Measurements from ENCODE around the gene H2BK1.

Gene H2BK1

GRCh38 chr7:151202836-151203235, 7.5 kb downstream of the H2BK1 start:
- TF ChIP-seq, protein P1, sequence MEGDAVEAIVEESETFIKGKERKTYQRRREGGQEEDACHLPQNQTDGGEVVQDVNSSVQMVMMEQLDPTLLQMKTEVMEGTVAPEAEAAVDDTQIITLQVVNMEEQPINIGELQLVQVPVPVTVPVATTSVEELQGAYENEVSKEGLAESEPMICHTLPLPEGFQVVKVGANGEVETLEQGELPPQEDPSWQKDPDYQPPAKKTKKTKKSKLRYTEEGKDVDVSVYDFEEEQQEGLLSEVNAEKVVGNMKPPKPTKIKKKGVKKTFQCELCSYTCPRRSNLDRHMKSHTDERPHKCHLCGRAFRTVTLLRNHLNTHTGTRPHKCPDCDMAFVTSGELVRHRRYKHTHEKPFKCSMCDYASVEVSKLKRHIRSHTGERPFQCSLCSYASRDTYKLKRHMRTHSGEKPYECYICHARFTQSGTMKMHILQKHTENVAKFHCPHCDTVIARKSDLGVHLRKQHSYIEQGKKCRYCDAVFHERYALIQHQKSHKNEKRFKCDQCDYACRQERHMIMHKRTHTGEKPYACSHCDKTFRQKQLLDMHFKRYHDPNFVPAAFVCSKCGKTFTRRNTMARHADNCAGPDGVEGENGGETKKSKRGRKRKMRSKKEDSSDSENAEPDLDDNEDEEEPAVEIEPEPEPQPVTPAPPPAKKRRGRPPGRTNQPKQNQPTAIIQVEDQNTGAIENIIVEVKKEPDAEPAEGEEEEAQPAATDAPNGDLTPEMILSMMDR (IDR thresholded peaks at IDR 0.05; ENCODE audit: low read depth, low read length, missing control alignments), result no peak
- DNase-seq (ENCODE audit: low read depth), result no peak
- H3K4me3 ChIP-seq (ENCODE audit: low read depth, low read length), result no peak overlapping the region

GRCh38 chr7:151201751-151202150, 8.5 kb downstream of the H2BK1 start:
- no peak for DNase-seq (ENCODE audit: low read depth)
- TF ChIP-seq, protein P1 (IDR thresholded peaks at IDR 0.05; ENCODE audit: low read depth, low read length, missing control alignments), result no peak
- H3K4me3 ChIP-seq (ENCODE audit: low read depth, low read length), result no peak overlapping the region

DNA sequence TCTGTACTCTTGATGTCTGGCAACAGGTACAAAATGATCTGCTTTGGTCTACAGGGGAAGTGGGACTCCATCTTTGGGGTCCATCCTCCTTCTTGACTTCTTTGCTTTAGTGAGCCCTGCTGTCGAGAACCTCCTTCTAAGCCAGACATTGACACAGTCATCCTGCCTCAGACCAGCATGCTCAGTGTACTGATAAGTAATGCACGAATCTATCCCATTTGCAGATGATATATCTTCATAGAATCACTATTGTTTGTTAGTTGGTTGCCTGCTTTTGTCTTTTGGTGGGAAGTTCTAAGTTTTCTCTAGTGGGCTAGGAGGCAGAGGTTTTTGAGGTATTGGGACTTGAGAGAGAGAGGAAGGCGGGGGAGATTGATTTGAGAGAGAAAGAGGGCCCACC, 8.9 kb downstream of the H2BK1 start:
- no peak for DNase-seq (ENCODE audit: low read depth)
- no peak overlapping the region for H3K4me3 ChIP-seq (ENCODE audit: low read depth, low read length)
- TF ChIP-seq, protein P1 (IDR thresholded peaks at IDR 0.05; ENCODE audit: low read depth, low read length, missing control alignments), result no peak

- no peak overlapping the region for H3K4me3 ChIP-seq (ENCODE audit: low read depth, low read length)
- TF ChIP-seq, protein P1 (IDR thresholded peaks at IDR 0.05; ENCODE audit: low read depth, low read length, missing control alignments), result no peak
- DNase-seq (ENCODE audit: low read depth), result no peak
Observed at GRCh38 chr7:151198945-151199848, 11.1 kb downstream of the H2BK1 start.

GRCh38 chr7:151197932-151198331, 12.4 kb downstream of the H2BK1 start:
- TF ChIP-seq, protein P1 (IDR thresholded peaks at IDR 0.05; ENCODE audit: low read depth, low read length, missing control alignments), result no peak
- H3K4me3 ChIP-seq (ENCODE audit: low read depth, low read length), result no peak overlapping the region
- no peak for DNase-seq (ENCODE audit: low read depth)

GRCh38 chr7:151195616-151196450, 14.5 kb downstream of the H2BK1 start:
- H3K4me3 ChIP-seq (ENCODE audit: low read depth, low read length), result no peak overlapping the region
- DNase-seq (ENCODE audit: low read depth), result no peak
- TF ChIP-seq, protein P1 (IDR thresholded peaks at IDR 0.05; ENCODE audit: low read depth, low read length, missing control alignments), result no peak
